Measurements from ENCODE around the gene GAS2L2. TPM values are rescaled to one million over a fixed set of nuclear protein-coding genes. Genes with fewer than 3 reads are reported as not detected.

The GAS2L2 gene
- total and polyA plus RNA-seq, 2 of the 8 experiments (the other 6 are each of a cell fraction or from before 2014, with no cell fraction given), result 0.09 to 0.13 TPM

- no peak overlapping the region for H3K4me2 ChIP-seq (ENCODE audit: insufficient read depth in 1 of 2, low read depth in 2 of 2, low read length in 2 of 2)
- DNase-seq (ENCODE audit: low read depth in 1 of 2, low spot score in 2 of 2), result no peak
- 0 out of 2 replicates have a peak overlapping the region, but pooled peaks have one; percentile 88 for H2AFZ ChIP-seq (ENCODE audit: low read length)
- no peak overlapping the region for H3K4ac ChIP-seq (replicated peaks; ENCODE audit: insufficient read length, low read depth, low read length)
- no peak overlapping the region for H3K4me3 ChIP-seq (ENCODE audit: extremely low read depth in 1 of 4, insufficient read depth in 2 of 4, low read depth in 3 of 4, low read length in 4 of 4)
- no peak overlapping the region for H3K18ac ChIP-seq (ENCODE audit: extremely low read depth, low read length)
- no peak overlapping the region for H2BK15ac ChIP-seq (ENCODE audit: low read length)
- H3K27me3 ChIP-seq (replicated peaks in 1 of 4; ENCODE audit: control insufficient read depth in 3 of 4, extremely low read depth in 1 of 4, insufficient read depth in 3 of 4, low read length in 3 of 4), result no peaks in the 10 kb centered on the region
- H4K20me1 ChIP-seq (replicated peaks in 1 of 2; ENCODE audit: control insufficient read depth in 1 of 2, insufficient read depth in 2 of 2, low read length in 2 of 2), result no peaks in the 10 kb centered on the region
- H2BK12ac ChIP-seq (ENCODE audit: low read depth, low read length), result peak overlapping the region; percentile 60; the same call in 1 of the 2 replicates
- no peak overlapping the region for H3K23ac ChIP-seq (ENCODE audit: insufficient read length)
- no peak overlapping the region for H4K8ac ChIP-seq (ENCODE audit: extremely low read depth, insufficient read depth, low read length)
- H3K79me1 ChIP-seq (ENCODE audit: low read depth, low read length), result no peaks in the 10 kb centered on the region
- H3K27ac ChIP-seq (ENCODE audit: low read depth, low read length), result no peak overlapping the region
- FAIRE-seq, result no peak
- CTCF ChIA-PET (ENCODE audit: partially characterized antibody), result interaction anchor here (1.8 to 17.5 kb wide), 4 partner anchors 6 to 32 kb away, joined by 13 to 247 read pairs (median 213); partner anchors contain the start of gene MMP28
- no peaks in the 10 kb centered on the region for H3K79me2 ChIP-seq (ENCODE audit: control insufficient read depth in 1 of 2, insufficient read depth in 2 of 2, low read length in 2 of 2)
- H2AK5ac ChIP-seq (ENCODE audit: low read depth, low read length), result no peak overlapping the region
- no peak overlapping the region for H2BK120ac ChIP-seq (replicated peaks; ENCODE audit: low read depth, low read length)
- peaks cover 5 to 21% (median 6%) of the 10 kb centered on the region in 4 experiments for H3K4me1 ChIP-seq (replicated peaks in 1 of 4; ENCODE audit: control insufficient read depth in 3 of 4, insufficient read depth in 4 of 4, low read length in 3 of 4)
- no peak overlapping the region for H4K91ac ChIP-seq (replicated peaks; ENCODE audit: insufficient read length, low read length)
- no peaks in the 10 kb centered on the region for H3K36me3 ChIP-seq (ENCODE audit: control insufficient read depth in 2 of 4, insufficient read depth in 4 of 4, low read length in 3 of 4)
- POLR2A ChIA-PET (ENCODE audit: partially characterized antibody), result interaction anchor here (1.0 to 1.3 kb wide), 2 partner anchors 10 to 36 kb away, joined by 3 read pairs; partner anchors contain the start of gene TAF15
- H2BK5ac ChIP-seq (ENCODE audit: low read depth, low read length), result no peak overlapping the region
- no peak overlapping the region for H3K9ac ChIP-seq (replicated peaks in 1 of 4; ENCODE audit: extremely low read depth in 1 of 4, low read depth in 3 of 4, low read length in 3 of 4)
- H3K14ac ChIP-seq (ENCODE audit: insufficient read length), result no peak overlapping the region
- no peak overlapping the region for H2BK20ac ChIP-seq (ENCODE audit: low read length)
- H4K5ac ChIP-seq (ENCODE audit: insufficient read length, low read depth, low read length), result no peak overlapping the region
- no peaks in the 10 kb centered on the region; a peak in 1 of 4 replicates for H3K9me3 ChIP-seq (ENCODE audit: insufficient read depth in 2 of 2, low read depth in 1 of 2, low read length in 1 of 2)
- no peak overlapping the region for H3K56ac ChIP-seq (replicated peaks; ENCODE audit: insufficient read length, low read depth, low read length)
- no peaks in the 10 kb centered on the region for H3K23me2 ChIP-seq (ENCODE audit: low read depth, low read length)
- 93% methylated on average over 17 of the region's 20 CpGs; no CpG with 5 or more reads in 1 of the 2 experiments for WGBS, 2 experiments (ENCODE audit: extremely low coverage in 1 of 2, insufficient coverage in 1 of 2, insufficient read length in 1 of 2, insufficient replicate concordance in 2 of 2, low coverage in 1 of 2, low lambda C conversion rate in 2 of 2, missing lambda C conversion rate in 1 of 2)
- no peak for TF ChIP-seq SIN3A (conservative IDR thresholded peaks at IDR 0.05 in 1 of 2, IDR thresholded peaks at IDR 0.05 in 1 of 2; ENCODE audit: low read depth in 1 of 2, low read length in 2 of 2)
- TF ChIP-seq EZH2 (IDR thresholded peaks at IDR 0.05; ENCODE audit: low read depth, low read length, severe bottlenecking), result no peak
- no peak for TF ChIP-seq HDAC6 (IDR thresholded peaks at IDR 0.05; ENCODE audit: low read depth, low read length)
- no peak for TF ChIP-seq MAX (IDR thresholded peaks at IDR 0.05)
- no peak for TF ChIP-seq SP4 (IDR thresholded peaks at IDR 0.05; ENCODE audit: low read length)
- no peak for TF ChIP-seq JUN (IDR thresholded peaks at IDR 0.05; ENCODE audit: low read depth, low read length)
- no peak for TF ChIP-seq RXRA (IDR thresholded peaks at IDR 0.05; ENCODE audit: insufficient read depth, low read depth, low read length)
- no peak for TF ChIP-seq HDAC2 (IDR thresholded peaks at IDR 0.05; ENCODE audit: borderline replicate concordance in 1 of 2, low read depth in 2 of 2, low read length in 2 of 2)
- no peak for TF ChIP-seq GABPA (IDR thresholded peaks at IDR 0.05; ENCODE audit: borderline replicate concordance, insufficient read depth, low read length)
- no peak for TF ChIP-seq USF2 (IDR thresholded peaks at IDR 0.05; ENCODE audit: low read length)
- TF ChIP-seq TCF12 (IDR thresholded peaks at IDR 0.05; ENCODE audit: low read depth, low read length), result no peak
These were observed 20.1 kb upstream of the GAS2L2 start for GRCh38 chr17:35773129-35773528.
